Stimulated activated CD8-positive, alpha-beta memory T cell treated with anti-CD3 and anti-CD28 coated beads, Interleukin-4, amount 100 ng/mL, for 4 hours (primary cell): Measurements from ENCODE around the gene RBMS2.
A peak's percentile ranks its signal among the peaks of the same experiment; 100 is the strongest.

Source experiments
- DNase-seq, 2 donors: peaks; one replicate each; pipeline ENCODE4 v3.0.0-alpha.2; 2020; ENCODE audit warnings: low read depth in 2 of 2, low spot score in 1 of 2

The RBMS2 gene

DNA sequence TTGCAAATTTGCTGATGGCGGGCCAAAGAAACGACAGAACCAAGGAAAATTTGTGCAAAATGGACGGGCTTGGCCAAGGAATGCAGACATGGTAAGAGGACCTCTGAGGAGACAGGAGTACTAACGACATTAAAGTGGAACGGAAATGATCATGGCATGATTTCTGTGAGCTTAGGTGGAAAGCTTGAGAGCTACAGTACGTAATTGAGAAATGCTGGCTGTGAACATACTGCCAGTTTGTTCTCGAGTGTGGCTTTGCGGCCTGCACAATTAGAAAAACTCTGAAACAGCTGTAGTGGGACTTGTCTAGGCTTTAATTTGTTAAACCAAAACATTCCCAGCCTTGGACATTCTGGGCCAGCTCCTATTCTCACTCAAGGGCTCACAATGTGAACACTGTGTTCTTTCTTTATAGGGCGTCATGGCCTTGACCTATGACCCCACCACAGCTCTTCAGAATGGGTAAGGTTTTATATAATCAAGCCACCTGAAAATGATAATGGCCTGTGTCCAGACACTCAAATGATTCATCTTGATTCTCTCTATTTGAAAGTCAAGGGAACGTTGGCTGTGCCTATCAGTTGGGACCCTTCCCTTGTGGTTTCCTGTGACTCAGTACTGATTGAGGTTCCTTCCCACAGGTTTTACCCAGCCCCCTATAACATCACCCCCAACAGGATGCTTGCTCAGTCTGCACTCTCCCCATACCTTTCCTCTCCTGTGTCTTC, 60.0 kb downstream of the RBMS2 start:
- peak; percentile 6 to 20 for DNase-seq

DNA sequence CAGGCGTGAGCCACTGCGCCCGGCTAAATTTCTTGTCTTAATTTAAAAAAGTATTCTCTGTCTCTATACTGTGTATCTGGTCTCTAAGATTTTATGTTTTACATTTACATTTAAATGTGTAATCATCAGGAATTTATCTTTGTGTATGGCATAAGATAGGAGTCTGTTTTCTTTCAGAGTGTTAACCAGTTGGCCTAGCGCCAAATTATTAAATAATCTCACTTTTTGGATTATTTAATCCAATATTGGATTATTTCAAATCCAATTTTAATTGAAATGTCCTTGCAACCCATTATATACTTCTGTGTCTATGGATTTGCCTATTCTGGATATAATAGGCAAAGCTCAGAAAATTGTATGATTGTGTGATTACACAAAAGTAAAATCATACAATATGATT, 63.5 kb downstream of the RBMS2 start:
- no peak for DNase-seq

DNA sequence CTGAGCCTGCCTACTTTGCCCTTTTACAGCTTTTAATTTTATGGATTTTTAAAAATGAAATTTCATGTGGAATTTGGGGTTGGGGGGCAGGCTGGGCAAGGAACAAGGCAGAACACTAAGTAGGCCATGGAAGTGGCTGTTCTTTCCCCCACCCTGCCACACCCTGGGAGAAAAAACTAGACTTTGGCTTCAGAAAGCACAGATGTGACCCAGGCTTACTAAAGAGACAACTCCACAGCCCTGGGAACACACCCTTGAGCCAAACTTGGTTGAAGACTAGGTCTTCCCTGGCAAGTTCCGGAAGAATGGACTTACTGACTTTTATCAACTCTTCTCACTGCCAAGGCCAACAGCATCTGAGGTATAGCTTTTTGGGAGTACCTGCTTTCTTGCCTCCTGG, 68.2 kb downstream of the RBMS2 start:
- no peak for DNase-seq

DNA sequence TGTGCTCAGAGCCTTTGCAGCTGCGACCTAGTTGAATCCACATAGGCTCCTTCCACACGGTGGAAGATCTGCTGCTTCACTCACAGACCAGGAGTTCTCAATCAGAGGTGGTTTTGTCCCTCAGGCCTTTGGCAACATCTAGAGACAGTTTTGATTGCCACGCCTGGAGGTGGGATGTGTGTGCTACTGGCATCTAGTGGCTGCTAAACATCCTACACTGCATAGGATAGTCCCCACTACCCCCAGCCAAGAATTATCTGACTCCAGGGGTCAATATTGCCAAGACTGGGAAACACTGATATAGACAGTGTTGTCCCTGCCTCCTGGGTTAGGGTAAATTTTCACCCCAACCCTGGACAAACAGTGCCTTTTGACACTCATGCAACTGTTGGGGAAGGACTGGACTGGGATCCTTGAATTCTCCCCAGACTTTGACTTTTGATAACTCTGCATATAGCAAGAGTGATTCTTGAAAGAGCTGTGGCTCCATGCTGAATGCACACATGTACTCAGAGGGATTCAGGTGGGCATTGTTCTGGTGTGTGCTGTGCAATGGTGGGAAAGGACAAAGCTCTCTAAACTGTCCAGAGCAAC, 68.7 kb downstream of the RBMS2 start:
- DNase-seq = no peak

DNA sequence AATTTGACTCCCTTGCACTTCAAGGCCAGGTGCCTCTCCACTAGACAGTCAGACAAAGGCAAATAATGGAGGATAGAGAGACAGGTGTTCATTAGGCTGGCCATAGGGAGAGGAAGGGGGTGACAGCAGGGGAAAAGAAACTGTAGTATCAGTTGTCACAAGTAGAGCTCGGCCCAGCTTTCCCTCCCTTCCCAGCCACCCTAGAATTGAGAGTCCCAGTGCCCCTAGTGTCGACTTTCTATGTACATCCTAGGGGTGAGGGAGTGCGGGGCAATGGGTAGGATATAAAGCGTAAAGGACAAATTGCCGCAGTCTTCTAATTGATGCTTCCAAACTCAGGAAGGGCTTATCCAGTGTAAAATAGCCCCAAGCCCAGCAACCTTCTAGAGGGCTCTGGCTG, 69.5 kb downstream of the RBMS2 start:
- no peak for DNase-seq

DNA sequence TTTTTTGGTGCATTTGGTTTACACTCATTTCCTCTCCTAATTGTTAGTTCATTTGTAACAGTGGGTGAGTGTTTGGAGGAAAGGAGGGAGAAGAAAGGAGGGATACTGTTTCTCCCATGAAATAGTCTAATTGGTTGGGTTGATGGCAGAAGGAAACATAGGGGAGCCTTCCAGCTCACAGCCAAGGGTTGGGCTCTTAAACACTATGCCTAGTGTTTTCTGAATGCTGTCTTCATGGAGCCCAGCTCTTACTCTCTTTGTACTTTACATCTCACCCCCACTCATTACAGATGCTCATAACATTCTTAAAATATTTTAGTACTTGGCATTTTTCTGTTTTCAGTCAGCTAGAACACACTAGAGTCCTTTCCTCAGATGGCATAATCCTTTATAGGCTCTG, 70.3 kb downstream of the RBMS2 start:
- no peak for DNase-seq

DNA sequence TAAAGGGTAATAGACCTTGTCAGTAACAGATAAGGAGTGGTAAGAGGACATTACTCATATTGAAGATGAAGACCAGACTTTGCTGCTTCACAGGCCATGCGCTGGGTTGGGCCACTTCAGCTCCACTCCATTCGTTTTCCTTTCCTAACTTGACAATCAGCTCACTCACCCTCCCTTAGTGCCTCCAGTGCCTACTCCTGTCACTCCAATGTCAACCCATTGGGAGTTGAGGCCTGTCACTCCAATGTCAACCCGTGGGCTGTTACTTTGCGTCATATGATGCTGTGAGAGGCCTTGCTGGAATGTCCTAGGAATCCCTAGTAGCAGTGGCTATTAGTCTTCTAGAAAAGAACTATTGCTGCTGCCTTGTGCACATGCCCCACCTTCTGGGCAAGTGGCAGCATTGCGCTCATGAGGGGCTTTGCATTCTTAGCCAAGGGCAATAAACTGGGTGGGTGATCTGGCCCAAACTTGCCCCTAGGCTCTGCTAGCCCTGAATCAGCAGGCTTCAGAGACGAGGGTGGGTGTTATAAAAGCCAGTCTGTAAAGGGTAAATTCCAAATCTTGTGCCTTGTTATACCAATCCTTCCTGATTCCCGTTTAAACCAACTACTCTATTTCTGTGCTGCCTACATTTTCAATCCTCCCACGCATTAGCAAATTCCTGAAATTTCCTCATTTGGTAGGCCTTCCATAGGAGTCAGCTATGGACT, 72.4 kb downstream of the RBMS2 start:
- DNase-seq = peak; percentile 31 to 36

DNA sequence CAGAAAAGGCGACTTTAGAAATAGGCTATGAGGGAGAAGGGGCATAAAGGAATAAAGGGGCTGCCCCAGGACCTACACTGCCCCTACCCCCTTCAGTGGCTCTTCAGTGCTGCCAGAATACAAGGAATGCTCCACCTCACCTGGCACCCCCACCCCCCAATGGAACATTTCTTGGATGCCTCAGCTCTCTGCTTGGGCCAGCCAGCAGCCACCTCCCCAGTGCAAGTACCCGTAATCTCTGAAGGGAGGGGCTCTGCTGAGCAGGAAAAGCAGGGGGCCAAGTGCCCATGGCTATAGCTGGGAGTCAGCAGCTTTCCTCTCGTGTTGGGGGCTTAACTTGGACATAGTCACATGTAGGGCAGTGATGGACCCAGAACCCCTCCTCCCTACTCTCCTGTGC, 75.2 kb downstream of the RBMS2 start:
- DNase-seq = no peak

DNA sequence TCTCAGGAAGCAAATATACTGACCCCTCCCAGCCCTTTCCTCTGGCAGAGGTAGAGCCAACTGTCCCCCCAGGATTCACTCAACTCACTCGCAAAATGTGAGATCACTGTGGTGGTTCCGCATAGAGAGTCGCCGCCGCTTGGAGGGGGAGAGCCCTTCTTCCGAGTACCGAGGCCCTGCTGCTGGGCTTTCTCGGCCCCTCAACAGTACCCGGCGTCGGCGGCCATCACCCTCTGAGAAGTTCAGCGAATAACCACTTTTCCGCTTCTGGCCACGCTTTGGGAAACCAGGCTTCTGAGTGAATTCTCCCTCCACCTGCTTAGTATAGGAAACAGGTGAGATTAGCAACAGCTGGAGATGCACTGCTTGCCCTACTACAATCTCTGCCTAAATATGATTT, 77.4 kb downstream of the RBMS2 start:
- DNase-seq = no peak

DNA sequence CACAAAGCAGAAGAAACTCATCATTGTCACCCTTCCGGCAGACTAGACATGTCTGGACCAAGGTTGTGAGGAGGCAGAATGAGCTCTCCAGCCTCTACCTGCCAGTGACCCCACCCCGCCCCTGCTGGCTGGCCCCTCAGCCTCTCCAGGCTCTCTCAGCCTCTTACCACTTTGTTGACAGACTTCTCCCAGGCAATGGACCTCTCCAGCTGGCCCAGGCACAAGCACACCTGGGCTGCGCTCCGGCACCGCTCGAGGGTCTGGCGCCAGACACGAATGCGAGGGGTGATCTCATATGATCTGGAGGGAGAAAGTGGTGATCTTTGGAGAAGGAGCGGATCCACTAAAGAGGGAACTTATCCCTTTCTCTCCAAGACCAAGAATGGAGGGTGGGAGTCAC, 78.2 kb downstream of the RBMS2 start:
- no peak for DNase-seq

DNA sequence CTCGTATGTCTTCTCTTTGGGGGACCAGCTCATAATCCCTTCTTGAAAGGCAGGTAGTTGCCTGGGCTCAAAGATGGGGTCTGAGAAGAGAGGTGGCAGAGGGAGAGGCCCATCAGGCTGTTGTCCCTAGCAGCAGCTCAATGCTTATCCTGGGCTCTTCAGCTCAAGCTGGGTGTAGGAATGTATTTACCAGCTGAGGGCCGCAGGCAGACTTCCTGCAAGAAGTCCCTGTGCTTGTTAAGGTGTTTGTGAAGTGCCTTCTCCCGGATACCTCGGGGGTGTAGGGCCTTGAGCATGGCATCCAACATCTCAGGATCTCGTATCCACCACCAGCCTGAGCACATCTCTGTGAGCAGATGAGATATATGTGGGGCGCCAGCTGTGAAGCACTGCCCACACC, 79.1 kb downstream of the RBMS2 start:
- DNase-seq = no peak

DNA sequence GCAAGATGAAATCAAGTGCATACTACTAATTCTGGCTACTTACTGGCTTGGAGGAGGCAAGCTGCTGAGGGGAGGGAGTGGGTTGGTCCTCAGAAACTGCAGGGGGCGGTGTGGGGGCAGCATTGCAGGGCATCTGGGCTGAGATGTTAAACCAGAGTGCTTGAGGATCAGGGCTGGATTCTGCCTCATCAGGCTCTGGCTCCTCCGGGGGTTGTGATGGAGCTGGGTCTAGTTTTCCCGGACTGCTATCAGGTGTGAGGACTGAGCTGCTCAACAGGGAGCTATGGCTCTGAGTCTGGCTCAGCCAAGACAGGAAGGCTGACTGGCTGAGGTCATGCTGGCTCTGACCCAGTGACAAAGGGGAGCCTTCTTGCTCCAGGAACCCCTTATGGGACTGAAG, 79.9 kb downstream of the RBMS2 start:
- no peak for DNase-seq

DNA sequence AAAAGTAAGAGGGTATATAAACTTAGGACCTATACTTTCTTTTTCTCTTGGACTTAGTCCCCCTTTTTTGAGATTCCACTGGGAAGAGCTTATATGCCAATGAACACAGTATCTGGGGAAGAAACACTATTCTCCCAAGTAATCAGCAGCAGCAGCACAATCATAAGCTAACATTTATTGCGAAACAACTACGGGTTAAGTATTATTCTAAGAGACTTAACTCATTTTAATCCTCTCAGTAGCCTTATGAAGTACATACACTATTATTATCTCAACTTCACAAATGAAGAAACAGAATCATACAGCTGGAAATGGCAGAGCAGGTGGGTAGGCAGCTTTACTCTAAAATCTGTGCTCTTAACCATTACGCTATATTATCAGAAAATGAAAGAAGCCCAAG, 80.6 kb downstream of the RBMS2 start:
- no peak for DNase-seq

DNA sequence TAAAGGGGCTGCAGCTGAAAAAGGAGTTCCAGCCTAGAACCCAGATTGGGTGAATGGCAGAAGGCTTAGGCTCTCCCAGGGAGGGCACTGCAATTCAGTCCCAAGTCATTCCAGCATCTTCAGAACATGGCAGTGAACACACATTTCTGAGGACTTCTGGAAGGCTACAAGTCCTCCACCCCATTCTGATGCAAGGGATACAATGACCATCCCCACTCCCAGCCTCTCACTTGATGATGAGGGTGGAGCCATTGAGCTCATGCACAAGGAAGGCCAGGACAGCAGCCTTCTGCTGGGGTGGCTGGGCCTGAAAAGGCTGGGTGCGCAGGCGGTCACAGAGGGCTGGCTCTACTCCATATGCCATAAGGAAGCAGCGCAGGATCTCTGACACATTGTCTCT, 82.7 kb downstream of the RBMS2 start:
- DNase-seq = no peak

DNA sequence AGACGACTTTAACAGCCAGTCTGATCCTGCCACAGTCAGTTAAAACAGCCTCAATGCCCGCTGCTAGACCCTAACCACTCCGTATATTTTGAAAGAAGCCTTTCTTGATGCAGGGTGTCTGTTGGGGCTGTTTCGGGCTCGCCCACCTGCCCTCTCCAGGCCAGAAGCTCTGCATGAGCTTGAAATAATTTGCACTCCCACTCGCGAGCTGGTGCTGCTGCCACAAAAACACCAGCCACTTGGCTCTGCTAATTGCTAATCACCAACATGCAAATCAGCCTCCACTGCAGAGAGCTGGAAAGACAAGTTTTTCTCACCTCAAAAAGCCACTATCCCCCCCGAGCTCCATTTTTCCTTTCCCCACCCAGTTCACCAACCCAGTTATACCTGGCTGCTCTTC, 93.0 kb downstream of the RBMS2 start:
- DNase-seq = no peak

DNA sequence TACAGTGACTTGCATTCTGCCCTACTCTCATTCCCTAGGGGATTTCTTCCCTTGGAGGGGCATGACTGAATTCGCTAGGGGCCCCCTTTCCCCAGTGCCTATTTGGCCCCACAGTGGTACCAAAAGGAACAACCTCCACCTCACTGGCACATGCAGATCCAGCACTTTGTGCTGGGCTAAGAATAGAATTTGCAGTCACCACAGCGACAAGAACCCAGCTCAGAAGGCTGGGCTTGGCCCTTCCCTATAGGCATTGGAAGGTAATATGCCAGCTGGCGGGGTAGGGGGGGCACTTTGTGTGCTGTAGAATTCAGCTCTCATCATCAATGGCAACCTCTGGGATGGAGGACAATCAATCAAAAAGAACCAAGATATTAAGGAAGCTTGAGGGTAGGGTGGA, 94.6 kb downstream of the RBMS2 start:
- DNase-seq = no peak

DNA sequence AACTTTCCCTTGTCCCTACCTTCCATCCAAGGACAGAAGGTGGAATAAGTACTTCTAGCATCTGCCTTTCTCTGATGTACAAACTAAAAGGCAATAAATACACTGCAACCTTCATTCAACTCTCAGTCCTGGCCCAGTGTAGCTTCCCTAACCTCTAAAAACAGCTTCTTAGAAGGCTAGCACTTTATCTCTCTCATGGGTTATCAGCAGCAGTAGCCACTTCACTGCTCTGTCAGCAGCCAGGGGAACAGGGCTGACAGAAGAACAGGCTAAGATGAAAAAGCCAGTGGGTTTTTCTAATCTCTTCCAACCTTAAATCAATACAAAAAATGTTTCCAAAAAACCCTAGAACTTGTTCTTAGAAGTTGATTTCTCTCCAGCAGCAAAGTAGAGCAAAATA, 95.3 kb downstream of the RBMS2 start:
- DNase-seq = no peak

DNA sequence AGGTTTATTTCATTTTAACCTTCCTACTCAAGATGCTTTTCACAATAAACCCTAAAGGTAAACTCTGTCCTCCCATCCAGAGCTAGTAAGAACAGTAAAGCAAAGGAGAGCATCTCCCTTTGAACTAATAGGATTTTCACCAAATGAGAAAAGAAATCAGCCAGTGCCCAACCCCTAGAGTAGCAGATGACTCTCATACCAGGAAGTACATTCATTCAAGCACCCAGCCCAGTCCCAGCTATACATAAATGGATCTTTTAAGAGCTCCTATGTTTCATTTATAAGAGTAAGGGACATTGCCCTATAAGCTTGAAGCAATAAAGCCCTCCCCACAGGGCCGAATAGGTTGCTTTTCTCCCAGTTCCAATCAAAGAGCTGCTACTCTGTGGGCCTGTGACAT, 100.9 kb downstream of the RBMS2 start:
- no peak for DNase-seq

DNA sequence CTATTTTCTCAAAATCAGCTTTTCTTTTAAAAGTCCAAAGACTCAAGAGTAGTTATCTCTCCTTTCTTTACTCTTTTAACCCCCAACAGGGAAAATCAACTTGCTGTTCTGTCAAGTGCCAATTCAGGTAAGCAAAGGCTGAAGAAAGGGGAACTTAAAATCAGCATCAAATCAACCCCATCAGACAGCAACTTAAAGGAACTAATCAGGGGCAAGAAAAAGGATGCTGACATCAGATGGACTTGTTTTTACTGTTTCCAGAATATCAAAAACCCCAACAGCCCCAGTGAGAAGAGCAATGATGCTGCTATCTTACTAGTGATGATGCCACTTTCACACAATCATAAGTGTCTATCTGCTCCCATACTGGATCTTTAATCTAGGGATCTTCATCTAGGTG, 105.1 kb downstream of the RBMS2 start:
- no peak for DNase-seq

DNA sequence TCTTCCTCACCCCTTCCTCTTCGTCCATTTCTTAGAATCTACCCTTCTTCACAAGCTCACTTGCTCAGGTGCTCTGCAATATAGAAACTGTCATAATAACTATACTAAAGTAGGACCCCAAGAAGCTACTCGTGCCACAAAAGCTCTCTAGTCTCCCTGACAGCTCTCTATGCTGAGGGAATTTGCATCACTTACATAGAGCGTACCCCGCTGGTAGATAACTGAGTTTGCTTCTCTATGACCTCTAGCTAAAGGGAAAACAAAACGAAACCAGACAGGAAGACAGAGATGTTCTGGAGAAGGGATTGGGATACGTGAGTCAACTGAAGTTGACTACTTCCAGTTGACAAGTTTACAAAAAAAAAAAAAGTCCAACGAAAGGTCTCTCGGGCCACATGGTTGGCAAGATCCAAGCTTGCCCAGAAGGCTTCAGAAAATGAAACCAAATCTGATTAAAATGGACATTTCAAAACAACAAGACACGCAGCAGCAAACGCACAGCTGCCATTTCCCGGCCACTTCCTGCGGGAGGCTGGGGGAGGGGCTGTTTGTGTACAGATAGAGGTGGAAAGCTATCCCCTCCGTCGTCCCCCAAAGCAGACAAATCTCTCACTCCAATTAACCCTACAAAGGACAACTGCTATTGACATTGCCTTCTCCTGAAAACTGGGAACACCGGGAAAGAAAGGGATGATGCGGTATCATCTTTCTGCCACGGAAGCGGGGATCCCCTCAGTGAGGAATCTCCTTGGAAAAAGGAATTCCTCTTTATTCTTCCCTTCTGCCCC, 107.2 kb downstream of the RBMS2 start:
- no peak for DNase-seq

DNA sequence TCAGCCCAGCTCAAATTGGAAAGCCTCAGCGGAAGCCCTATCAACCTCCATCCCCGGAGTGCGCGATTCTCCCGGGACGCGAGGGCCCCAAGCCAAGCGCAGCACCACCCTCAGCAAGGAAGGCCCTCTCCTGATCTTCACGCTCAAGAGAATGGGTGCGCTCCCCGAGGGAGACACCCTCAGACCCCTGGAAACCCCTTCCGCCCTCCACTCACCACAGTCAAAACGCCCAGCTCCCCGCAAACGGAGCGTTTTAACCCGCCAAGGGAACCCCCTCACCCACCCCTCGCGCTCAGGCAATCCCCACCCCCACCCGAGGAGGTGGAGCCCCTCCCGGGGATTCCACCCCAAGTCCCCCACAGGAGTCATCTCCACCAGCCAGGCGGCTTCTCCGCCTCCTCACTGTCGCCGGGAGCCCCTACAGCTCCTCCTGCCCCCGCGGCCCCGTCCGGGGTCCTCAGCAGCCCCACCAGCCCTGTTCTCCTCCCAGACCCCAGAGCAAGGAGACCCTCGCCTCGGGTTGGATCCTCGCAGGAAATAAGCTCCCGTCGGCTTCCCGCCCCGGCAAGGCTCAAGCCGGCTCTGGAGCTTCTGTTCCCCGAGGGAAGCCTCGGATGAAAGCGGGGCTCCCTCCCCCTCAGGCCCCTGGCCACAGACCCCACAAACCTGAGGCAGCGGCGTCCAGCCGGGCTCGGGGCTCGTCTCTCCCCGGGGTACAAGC, 108.0 kb downstream of the RBMS2 start:
- DNase-seq = no peak
